CD14-positive monocyte (primary cell): Measurements from ENCODE around the gene CELSR1. TPM values are rescaled to one million over a fixed set of nuclear protein-coding genes. Genes with fewer than 3 reads are reported as not detected.

Source experiments
- DNase-seq, 3 donors: peaks; one replicate each; pipeline ENCODE4 v3.0.0-alpha.2; 2011 to 2022
- H2AFZ ChIP-seq: 2 replicates; pipeline ENCODE4 v1.6.0; 2012; ENCODE audit warnings: mild to moderate bottlenecking, low read depth, low read length, inconsistent platforms; ENCODE audit not compliant: insufficient read depth, poor library complexity, severe bottlenecking
- H3K27ac ChIP-seq, 2 donors: 1 replicate in 1 of 2; 2 replicates in 1 of 2; pipeline ENCODE4 v1.5.1; 2012 to 2013; ENCODE audit warnings: low read length in 2 of 2, control low read depth in 1 of 2, inconsistent platforms in 1 of 2, low read depth in 1 of 2, mild to moderate bottlenecking in 1 of 2
- H3K27me3 ChIP-seq, 2 donors: one replicate each; pipeline versions ENCODE4 v1.6.0 to v1.6.1; 2011 to 2013; ENCODE audit warnings: low read length in 2 of 2; ENCODE audit not compliant: control insufficient read depth in 2 of 2, insufficient read depth in 2 of 2
- H3K36me3 ChIP-seq, 2 donors: replicated peaks in 1 of 2; 1 replicate in 1 of 2; 2 replicates in 1 of 2; pipeline versions ENCODE4 v1.5.1 to v1.6.1; 2012 to 2013; ENCODE audit warnings: low read length in 2 of 2, control low read depth in 1 of 2, inconsistent platforms in 1 of 2, mild to moderate bottlenecking in 1 of 2; ENCODE audit not compliant: insufficient read depth in 2 of 2, control insufficient read depth in 1 of 2
- H3K4me1 ChIP-seq, 2 donors: 1 replicate in 1 of 2; 2 replicates in 1 of 2; pipeline versions ENCODE4 v1.5.1 to v1.6.1; 2012 to 2013; ENCODE audit warnings: low read length in 2 of 2, control low read depth in 1 of 2, inconsistent platforms in 1 of 2, mild to moderate bottlenecking in 1 of 2, moderate library complexity in 1 of 2; ENCODE audit not compliant: insufficient read depth in 2 of 2, control insufficient read depth in 1 of 2
- H3K4me2 ChIP-seq: replicated peaks from 2 replicates; pipeline ENCODE3; 2012; ENCODE audit warnings: low read length, moderate library complexity, mild to moderate bottlenecking; ENCODE audit not compliant: poor library complexity, severe bottlenecking; ENCODE audit errors: extremely low read depth
- H3K4me3 ChIP-seq, 3 experiments: fragments of 200-600 bp in 1 of 3; sonication (generic) in 1 of 3; replicated peaks in 1 of 3; 1 replicate in 2 of 3; 2 replicates in 1 of 3; pipeline ENCODE4 v1.5.1; 2011 to 2013; ENCODE audit warnings: low read length in 3 of 3, mild to moderate bottlenecking in 3 of 3, control low read depth in 2 of 3, low read depth in 2 of 3, inconsistent platforms in 1 of 3, moderate library complexity in 1 of 3
- H3K79me2 ChIP-seq: 2 replicates; pipeline ENCODE4 v1.6.0; 2012; ENCODE audit warnings: mild to moderate bottlenecking, control low read depth, inconsistent platforms, low read length, moderate library complexity; ENCODE audit not compliant: insufficient read depth
- H3K9ac ChIP-seq: 2 replicates; pipeline ENCODE4 v1.6.0; 2017; ENCODE audit warnings: low read length, mild to moderate bottlenecking; ENCODE audit not compliant: insufficient read depth, poor library complexity, severe bottlenecking
- H3K9me3 ChIP-seq, 2 donors: replicated peaks in 1 of 2; 1 replicate in 1 of 2; 2 replicates in 1 of 2; pipeline versions ENCODE4 v1.5.1 to v1.6.1; 2012 to 2013; ENCODE audit warnings: low read length in 2 of 2, control low read depth in 1 of 2; ENCODE audit not compliant: control insufficient read depth in 1 of 2, insufficient read depth in 1 of 2
- H4K20me1 ChIP-seq: 2 replicates; pipeline ENCODE4 v1.6.0; 2012; ENCODE audit warnings: mild to moderate bottlenecking, low read length, control low read depth, moderate library complexity; ENCODE audit not compliant: insufficient read depth
- H3K27ac Mint-ChIP-seq, 7 donors: one replicate each; pipeline ENCODE4 v1.8.0; 2020; ENCODE audit warnings: mild to moderate bottlenecking in 7 of 7, mixed read lengths in 7 of 7, moderate library complexity in 6 of 7, inconsistent platforms in 2 of 7
- H3K27me3 Mint-ChIP-seq, 3 donors: one replicate each; pipeline ENCODE4 v1.8.0; 2021 to 2022; ENCODE audit warnings: low read depth in 3 of 3, mild to moderate bottlenecking in 3 of 3, mixed read lengths in 3 of 3, moderate library complexity in 3 of 3, inconsistent platforms in 1 of 3
- H3K36me3 Mint-ChIP-seq, 2 donors: one replicate each; pipeline ENCODE4 v1.8.0; 2020; ENCODE audit warnings: mixed read lengths in 2 of 2, inconsistent platforms in 1 of 2, mild to moderate bottlenecking in 1 of 2
- H3K4me1 Mint-ChIP-seq: one replicate; pipeline ENCODE4 v1.8.0; 2020; ENCODE audit warnings: mild to moderate bottlenecking, mixed read lengths
- H3K4me3 Mint-ChIP-seq, 2 donors: one replicate each; pipeline ENCODE4 v1.8.0; 2020; ENCODE audit warnings: mild to moderate bottlenecking in 2 of 2, mixed read lengths in 2 of 2, moderate library complexity in 1 of 2
- H3K9me3 Mint-ChIP-seq, 7 donors: one replicate each; pipeline ENCODE4 v1.8.0; 2020 to 2022; ENCODE audit warnings: mixed read lengths in 7 of 7, mild to moderate bottlenecking in 6 of 7, moderate library complexity in 6 of 7, inconsistent platforms in 2 of 7
- WGBS: methylation state at CpG from one replicate; pipeline ENCODE4 v1.1.5; 2013; ENCODE audit warnings: missing lambda C conversion rate; ENCODE audit not compliant: insufficient coverage; 5-methylcytosine and 5-hydroxymethylcytosine counted together
- intact Hi-C, 2 donors: fragments of 100-400 bp; cut with micrococcal nuclease; formaldehyde crosslinking; loops; one replicate each; pipeline versions ENCODE4 v1.15.0 to v1.15.1; 2023
- polyA plus RNA-seq, 3 donors: library from polyadenylated mRNA; depleted of rRNA in 1 of 3; unstranded in 2 of 3; stranded (reverse) in 1 of 3; fragments of 300-500 nt in 2 of 3; fragments of >200 nt in 1 of 3; fragmentation: Illumina TruSeq in 2 of 3; gene quantifications; 1 replicate in 2 of 3; 2 replicates in 1 of 3; pipeline ENCODE4 v1.2.3, GENCODE V29; 2012 to 2021
- TF ChIP-seq, protein P1 (sequence below): fragments of 200-600 bp; IDR thresholded peaks from one replicate; pipeline ENCODE4 v1.8.0; 2022; ENCODE audit warnings: antibody characterized with exemption, mild to moderate bottlenecking

CELSR1 gene
- polyA plus RNA-seq, 3 donors: 0.16 TPM; not detected in 2

DNA sequence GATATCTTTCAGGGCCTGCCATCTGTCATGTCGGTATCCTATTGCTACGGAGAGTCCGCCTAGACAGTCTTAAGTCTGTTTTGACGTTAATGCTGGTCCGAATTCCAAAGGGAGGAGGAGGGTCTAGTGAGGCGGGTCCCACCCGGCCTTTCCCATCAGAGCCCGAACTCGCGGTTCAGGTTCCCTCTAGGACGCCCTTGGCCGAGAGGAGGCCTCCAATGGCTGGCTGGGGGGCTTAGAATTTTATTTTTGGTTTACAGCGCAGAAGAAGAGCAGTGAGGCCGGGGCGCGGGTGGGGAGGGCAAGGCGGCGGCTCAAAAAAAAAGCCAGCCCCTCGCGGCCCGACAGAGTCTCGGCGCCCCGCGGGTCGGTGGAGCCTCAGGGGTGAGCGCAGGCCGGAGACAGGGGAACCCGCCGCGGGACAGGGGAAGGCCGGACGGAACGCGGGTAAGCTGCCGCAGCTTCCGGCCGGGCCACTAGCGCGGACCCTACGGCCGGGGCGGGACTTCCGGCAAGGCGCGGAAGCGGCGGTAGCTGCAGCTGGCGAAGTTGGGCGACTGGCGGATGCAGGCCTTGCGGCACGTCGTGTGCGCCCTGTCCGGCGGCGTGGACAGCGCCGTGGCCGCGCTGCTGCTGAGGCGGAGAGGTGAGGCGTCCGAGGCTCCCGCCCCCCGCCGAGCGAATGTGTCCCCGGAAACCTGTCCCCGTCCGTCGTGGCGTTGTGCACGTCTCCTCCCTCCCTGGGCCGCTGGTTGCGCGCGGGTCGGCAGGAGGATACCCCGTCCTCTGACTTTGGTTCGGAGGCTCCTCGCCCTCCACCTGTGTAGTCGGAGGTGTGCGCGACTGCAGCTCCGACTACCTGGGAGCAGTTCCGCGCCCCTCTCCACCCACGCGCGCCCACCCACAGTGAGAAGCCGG lies 202.0 kb downstream of the CELSR1 start, which contains the start of gene TRMU:
Gene TRMU, plus strand, starts transcription at position 514 of the 918 bp plus-strand sequence. Its CDS starts 51 bp downstream, at position 565.
- peak; percentile 83 to 86 (median 83) for DNase-seq
- Histone ChIP-seq H3K79me2 (peaks cover 25% of the 10 kb centered on the region), H3K4me2 (peak within 1 kb of the TSS; percentile 98), H2AFZ (peak within 1 kb of the TSS; percentile 97), H3K4me3 (peak within 1 kb of the TSS; percentile 61 to 97 (median 87)), H3K36me3 (peaks cover 35 to 59% of the 10 kb centered on the region in 2 donors), H3K27ac (peak within 1 kb of the TSS; percentile 53 to 83), H4K20me1 (peaks cover 13% of the 10 kb centered on the region), H3K27me3 (no peaks in the 10 kb centered on the region), H3K9ac (peak within 1 kb of the TSS; percentile 92), H3K9me3 (no peaks in the 10 kb centered on the region), H3K4me1 (peaks cover 10 to 14% of the 10 kb centered on the region in 2 donors)
- Mint-ChIP-seq H3K27me3 (no peaks in the 10 kb centered on the region), H3K4me1 (peaks cover 15% of the 10 kb centered on the region), H3K36me3 (peaks cover 33 to 54% of the 10 kb centered on the region in 2 donors), H3K27ac (peak within 1 kb of the TSS; percentile 85 to 94 (median 90)), H3K9me3 (no peaks in the 10 kb centered on the region), H3K4me3 (peak within 1 kb of the TSS; percentile 92 to 96)
- intact Hi-C loops: loop anchor here in 1 of 2 donors (2.0 kb wide), 1 partner anchor 39 kb away; the partner anchor contains the start of gene GTSE1
- TF ChIP-seq, protein P1, sequence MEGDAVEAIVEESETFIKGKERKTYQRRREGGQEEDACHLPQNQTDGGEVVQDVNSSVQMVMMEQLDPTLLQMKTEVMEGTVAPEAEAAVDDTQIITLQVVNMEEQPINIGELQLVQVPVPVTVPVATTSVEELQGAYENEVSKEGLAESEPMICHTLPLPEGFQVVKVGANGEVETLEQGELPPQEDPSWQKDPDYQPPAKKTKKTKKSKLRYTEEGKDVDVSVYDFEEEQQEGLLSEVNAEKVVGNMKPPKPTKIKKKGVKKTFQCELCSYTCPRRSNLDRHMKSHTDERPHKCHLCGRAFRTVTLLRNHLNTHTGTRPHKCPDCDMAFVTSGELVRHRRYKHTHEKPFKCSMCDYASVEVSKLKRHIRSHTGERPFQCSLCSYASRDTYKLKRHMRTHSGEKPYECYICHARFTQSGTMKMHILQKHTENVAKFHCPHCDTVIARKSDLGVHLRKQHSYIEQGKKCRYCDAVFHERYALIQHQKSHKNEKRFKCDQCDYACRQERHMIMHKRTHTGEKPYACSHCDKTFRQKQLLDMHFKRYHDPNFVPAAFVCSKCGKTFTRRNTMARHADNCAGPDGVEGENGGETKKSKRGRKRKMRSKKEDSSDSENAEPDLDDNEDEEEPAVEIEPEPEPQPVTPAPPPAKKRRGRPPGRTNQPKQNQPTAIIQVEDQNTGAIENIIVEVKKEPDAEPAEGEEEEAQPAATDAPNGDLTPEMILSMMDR: no peak
- under 1% methylated on average over 81 of the region's 93 CpGs for WGBS

DNA sequence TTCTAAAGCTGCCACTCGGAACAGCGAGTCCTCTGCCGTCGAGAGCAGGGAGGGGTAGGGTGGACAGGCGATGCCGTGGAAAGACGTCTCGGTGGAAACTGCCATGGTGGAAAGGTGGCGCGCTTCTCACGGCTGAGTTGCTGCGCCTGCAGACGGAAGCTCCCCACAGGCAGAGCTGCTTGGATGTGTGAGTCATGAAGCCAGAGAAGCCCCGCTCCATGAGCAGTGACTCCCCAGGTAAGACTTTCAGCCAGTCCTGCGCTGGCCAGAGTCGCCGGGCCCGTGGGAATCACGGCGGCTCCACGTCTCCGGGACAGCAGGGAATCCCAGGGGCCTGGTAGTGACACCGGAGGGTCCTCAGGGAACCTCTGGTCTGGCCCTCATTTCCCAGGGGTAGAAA lies 205.9 kb downstream of the CELSR1 start:
- Histone ChIP-seq H3K4me2 (no peak overlapping the region), H3K4me3 (no peak overlapping the region), H3K4me1 (peaks cover 5 to 9% of the 10 kb centered on the region in 2 donors), H3K36me3 (peaks cover 38 to 65% of the 10 kb centered on the region in 2 donors), H3K27ac (no peak overlapping the region), H3K9me3 (no peaks in the 10 kb centered on the region), H3K9ac (no peak overlapping the region), H2AFZ (no peak overlapping the region), H3K79me2 (peaks cover 9% of the 10 kb centered on the region), H4K20me1 (peaks cover 5% of the 10 kb centered on the region), H3K27me3 (no peaks in the 10 kb centered on the region)
- H3K27me3 Mint-ChIP-seq: no peaks in the 10 kb centered on the region
- TF ChIP-seq, protein P1: no peak
- H3K4me1 Mint-ChIP-seq: peaks cover 8% of the 10 kb centered on the region
- H3K27ac Mint-ChIP-seq: peak overlapping the region in 1 of 7 donors; percentile 47
- H3K36me3 Mint-ChIP-seq: peaks cover 32 to 61% of the 10 kb centered on the region in 2 donors
- no peaks in the 10 kb centered on the region for H3K9me3 Mint-ChIP-seq
- intact Hi-C loops: no loop called here
- DNase-seq: no peak
- 98% methylated on average over 22 of the region's 23 CpGs for WGBS
- H3K4me3 Mint-ChIP-seq: no peak overlapping the region
